Hippocampal formation (tissue), 2 donors: ENCODE measurements around the gene SELENOP.
"Not testable (repeated sequence)": the region's sequence is repeated elsewhere in the genome, so short reads cannot be mapped to it uniquely, and the experiment has no call there.

ENCODE experiments used
- DNase-seq, 2 donors: peaks; one replicate each; lab custom pipeline; 2025; lab: John Stamatoyannopoulos, UW

SELENOP gene

DNA sequence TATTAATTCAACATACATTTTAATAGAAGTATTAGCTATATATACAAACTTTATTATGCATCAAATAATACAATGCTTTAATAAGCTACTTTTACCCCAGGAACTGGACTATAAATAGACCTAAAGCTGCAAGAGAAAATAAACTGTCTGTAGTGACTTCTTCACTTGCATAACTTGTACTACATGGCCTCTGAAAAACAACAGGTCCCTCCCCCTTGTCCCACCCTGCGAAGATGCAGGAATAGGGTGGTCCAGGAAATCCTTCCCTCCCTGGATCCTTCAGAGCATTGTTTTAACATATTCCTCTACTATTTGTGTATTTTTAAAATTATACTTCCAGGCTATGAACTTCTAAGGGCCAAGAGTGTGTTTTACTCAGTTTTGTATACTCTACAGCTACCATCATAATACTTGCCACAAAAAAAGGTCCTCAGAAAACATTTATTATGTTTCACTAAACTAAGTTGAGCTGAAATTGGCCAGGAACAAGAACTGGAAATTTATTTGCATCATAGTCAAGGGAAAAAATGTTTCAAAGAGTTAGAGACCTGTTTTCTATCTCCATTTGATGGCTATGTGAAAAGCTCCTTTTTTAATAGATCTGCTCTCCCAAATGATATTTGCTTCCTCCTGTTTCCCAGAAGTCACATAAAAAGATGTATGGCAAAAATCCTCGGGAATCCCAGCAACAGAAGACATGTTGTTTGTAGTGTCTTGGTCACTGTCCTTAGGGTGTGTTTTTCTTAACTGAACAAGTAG lies 15.2 kb upstream of the SELENOP start:
- DNase-seq, result no peak

DNA sequence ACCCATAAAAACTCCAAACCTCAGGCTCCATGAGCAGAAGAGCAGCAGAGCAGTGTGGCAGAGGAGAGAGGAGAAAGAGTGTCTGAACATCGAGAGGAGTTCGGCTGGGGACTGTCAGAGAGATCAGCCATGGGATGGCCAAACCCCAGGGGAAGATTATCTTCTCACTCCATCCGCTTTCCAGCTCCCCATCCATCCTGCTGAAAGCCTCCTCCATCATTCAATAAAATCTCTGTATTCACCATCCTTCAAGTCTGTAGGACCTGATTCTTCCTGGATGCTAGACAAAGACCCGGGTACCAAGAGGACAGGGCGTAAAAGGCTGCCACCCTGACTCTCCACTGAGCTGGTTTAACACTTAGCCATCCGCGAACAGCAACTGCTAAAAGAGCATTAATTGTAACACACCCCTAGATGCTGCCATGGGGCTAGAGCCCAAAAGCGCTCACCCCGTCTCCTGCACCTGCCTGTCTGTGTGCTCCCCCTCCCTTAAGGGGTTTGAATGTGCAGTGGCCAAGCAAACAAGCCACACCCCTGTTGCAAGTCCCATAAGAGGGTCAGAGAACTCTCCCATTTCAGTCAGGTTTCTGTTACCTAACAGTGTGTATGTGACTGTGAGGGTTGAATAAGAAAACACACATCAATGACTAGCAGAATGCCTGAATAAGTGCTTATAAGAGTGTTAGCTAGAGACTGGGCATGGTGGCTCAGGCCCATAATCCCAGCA lies 13.9 kb upstream of the SELENOP start:
- DNase-seq, result no peak

DNA sequence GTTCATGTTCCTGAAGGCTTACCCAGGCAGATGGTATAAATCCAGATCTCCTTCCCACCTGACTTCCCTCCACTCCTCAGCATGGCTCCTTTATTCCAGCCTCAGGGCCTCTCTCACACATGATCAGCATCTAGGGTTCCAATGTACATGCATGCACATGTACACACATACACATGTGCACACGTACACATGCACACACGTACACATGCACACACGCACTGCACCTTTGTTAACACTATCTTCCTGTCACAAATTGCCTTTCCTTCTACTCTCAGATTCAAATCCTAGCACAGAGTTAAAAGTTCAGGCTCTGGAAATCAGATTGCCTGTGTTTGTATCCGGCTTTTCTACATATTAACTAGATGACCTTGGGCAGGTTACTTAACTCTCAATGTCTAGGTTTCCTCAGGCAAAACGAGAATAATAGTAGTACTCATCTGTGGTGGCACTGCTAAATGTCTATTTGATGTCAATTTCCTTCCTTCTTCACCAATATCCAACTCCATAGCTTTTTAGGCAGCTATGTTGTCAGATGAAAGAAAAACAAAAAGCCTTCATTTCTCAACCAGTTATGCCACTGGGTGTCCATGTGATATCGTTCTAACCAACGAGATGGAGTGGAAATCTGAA lies 12.8 kb upstream of the SELENOP start:
- DNase-seq, result no peak

DNA sequence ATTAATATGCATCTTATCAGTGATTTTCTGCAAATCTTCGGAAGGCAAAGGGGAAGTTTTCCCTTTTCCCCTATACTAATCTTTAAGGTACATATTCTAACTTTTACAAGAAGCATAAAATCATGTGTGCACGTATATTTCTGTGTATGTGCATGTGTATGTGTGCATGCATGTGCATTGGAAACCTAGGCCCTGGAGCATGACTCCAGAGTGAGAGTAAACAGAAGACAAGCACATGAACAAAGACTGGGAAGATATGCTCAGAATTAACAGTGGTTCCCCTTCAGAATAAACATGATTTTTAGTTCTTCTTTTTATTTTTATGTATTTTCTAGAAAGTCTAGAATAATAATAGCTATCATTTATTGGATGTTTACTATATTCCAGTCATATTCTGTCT lies 10.9 kb upstream of the SELENOP start:
- DNase-seq, result no peak

DNA sequence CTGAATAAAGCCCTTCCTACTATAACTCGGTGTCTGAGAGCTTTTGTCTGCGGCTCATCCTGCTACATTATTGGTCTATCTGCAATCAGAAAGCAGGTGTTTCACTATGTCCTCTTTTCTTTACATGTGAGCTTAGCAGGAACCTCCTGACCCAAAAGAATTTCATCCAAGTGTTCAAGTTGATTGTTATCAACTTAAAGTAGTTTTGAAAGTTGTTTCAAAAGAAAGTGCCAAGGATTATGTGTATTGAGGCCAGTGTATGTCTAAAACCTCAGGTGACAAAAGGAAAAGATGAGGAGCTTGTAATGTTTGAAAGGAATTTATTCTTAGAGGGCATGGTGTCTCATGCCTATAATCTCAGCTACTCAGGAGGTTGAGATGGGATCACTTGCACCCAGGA lies 8.1 kb upstream of the SELENOP start:
- DNase-seq, result no peak

DNA sequence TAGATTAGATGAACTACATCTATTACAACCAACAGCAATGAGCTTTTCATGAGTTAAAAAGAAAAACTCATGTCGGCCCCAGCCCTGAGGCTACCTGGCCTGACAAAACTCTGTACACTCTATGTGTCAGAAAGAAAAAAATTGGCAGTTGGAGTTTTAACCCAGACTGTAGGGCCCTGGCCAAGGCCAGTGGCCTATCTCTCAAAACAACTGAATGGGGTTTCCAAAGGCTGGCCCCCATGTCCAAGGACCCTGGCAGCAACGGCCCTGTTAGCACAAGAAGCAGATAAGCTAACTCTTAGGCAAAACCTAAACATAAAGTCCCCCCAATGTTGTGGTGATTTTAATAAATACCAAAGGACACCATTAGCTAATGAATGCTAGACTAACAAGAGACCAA lies 4.9 kb upstream of the SELENOP start:
- DNase-seq, result not testable (repeated sequence)

DNA sequence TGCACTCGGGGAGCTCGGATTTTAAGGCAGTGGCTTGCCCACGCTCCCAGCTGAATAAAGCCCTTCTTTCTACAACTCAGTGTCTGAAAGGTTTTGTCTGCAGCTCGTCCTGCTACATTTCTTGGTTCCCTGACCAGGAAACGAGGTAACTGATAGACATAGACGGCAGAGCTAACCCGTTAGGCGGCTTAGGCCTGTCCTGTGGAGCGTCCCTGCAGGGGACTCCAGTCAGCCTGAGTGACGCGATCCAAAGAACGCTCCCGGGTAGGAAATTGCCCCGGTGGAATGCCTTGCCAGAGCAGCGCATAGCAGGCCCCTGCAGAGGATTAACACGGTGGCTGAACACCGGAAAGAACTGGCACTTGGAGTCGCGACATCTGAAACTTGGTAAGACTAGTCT lies 1.8 kb upstream of the SELENOP start:
- DNase-seq, result peak in 1 of 2 donors; percentile 61

DNA sequence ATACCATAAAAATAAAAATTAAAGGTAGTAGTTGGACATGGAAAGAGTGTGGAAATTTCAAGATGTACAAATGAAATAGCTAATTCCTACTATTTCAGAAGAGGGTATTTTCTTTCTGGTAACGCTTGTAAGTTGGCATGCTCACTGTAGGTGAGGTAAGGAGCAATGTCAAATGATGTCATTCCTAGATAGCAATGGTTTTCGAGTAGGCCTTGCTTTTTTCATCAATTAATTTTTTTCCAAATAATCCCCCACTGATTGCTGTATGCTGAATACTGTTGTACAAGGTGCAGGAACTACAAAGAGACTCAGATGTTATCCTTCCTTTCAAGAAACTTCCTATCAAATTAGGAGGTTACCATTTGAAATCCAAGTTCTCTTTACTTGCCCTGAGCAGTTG lies 928 bp upstream of the SELENOP start:
- DNase-seq, result no peak

DNA sequence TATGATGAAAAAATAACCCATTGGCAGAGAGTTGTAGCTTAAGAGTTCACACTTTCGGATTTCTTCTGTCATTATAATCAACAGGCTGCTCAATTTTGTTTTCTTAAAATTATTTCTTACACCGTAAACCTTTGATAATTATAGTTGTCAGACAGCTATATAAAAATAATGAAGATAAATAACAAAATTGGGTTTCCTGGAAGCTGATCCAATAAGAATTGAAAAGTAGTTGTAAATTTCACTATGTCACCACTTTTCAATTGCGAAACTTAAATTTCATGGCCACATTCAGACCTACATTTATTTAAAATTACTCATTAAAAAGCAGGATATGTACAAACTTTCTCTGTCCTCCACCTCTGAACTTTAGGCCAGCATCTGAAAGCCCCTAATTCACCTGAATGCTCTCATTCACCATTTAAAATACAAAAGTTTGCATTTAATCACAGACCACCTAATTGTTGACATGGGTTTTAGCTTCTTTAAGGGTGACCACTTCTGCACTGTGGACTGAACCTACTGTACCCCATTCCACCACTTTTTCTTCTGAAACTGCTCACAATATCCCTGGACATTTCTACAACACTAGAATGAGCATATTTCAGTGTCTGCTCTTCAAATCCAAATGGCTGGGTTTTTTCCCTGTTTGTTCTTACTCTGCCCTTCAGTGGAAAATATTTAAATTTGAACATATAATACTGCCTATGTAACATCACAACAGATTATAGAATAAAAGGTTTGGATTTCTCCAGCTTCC lies 680 bp downstream of the SELENOP start:
- DNase-seq, result no peak

DNA sequence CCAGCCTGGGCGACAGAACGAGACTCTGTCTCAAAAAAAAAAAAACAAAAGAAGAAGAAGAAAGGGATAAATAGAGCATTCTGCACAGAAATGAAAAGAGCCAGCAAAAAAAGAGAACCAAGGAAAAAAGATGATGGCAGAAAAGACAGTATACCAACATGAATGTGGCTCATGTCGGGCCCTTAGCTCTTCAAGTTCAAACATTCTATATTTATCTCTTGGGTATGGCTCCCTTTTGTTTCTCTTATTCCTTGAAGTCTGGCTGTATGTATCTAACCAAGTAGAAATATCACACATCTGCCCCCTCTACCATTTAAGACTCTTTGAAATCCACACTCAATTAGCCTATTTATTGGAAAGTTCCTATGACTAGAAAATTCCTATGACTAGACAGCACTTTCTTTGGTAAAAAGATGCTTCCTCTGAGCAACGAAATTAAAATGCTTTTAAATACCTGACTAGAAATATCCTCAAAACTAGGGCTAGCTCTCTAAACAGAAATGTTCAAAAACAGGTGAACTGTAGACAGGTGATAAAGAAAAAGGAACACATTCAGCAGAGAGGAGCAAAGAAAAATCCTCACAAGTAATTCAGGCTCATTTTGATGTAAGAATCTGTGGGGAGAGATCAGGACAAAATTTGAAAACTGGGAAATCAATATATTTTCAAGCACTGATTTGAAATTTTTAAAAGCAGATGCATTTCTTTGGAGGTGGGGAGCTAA lies 2.6 kb downstream of the SELENOP start:
- no peak for DNase-seq

DNA sequence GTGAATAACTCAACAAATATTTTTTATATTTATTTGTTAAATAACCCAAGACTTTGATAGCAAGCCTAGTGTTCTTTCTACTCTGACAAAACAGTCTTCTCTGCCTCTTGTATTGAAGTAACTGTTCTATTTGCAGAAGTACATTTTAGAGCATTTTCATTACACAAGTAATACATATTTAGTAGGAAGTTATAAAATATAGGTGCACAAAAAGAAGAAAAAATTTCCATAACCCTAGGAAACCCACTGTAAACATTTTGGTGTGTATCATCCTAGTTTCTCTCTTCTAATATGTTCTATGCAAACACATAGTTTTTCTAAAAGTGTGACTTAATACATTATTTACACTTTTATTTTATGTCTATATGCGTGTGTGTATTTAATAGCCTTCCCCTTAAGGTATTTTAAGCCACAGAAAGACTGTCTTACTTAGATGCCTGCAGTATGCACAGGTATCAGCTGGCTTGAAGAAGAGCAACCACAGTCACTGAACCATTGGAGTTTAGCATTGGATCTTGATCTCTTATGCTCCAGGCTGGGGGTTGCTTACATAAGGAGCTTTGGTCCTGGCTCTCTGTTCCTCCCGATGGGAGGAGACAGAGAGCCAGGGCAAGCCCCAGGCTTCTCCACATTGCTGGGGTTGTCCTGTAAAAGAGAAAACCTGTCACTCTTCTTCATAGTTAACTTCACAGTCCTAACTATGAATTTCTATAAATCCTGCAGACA lies 3.8 kb downstream of the SELENOP start:
- DNase-seq, result peak in 1 of 2 donors; percentile 50

DNA sequence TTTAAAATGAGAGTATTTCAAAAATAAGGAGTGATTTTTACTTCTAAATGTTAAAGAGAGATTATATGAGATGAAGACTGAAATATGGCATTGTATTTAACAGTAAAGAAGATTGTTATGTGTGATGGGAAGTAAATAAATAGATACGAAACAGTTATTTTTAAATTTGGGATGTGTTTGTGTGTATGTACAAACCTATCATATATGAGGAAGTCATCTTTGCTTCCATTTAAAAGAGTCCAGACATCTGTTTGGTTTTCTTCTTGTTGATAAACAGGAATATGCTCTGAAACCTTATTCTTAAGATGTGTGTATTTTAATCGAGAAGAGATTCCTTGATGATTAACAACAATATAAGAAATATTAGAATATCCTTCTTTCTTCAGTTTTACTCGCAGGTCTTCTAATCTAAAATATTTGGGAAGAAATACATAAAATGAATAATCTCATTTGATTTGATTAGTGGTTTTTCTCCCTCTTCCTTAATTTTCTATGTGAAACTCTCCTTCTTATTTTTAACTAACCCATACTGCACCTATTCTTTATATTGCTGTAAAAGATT lies 4.9 kb downstream of the SELENOP start:
- DNase-seq, result no peak

DNA sequence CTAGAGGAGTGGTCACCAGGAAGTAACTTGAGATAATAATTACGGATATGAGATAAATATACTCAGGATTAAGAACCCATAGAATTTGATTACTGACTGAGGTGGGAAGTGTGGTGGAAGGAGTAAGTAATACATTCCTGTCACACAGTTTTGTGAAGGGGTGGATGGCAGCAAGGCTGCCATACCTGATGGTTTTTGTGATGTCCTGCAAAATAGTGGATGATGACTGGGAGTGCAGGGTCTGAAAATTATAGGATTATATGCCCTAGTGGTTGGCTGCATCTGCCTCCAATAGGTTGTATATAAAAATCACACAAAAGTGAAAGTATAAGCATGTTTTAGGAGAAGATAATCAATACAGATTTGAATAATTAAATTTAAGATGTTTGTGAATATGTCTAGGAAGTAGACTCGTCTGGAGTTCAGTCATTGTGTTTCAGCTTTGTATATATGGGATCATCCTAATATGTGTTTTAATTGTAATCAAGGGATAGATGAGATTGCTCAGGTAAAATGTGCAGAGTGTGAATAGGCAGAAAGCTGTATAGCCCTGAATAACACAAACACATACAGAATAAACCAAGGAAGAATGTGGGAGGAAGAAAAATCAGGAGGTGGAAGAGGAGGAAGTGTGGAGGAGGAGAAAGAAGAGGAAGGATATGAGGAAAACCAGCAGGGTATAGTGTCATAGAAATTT lies 5.5 kb downstream of the SELENOP start:
- no peak for DNase-seq

DNA sequence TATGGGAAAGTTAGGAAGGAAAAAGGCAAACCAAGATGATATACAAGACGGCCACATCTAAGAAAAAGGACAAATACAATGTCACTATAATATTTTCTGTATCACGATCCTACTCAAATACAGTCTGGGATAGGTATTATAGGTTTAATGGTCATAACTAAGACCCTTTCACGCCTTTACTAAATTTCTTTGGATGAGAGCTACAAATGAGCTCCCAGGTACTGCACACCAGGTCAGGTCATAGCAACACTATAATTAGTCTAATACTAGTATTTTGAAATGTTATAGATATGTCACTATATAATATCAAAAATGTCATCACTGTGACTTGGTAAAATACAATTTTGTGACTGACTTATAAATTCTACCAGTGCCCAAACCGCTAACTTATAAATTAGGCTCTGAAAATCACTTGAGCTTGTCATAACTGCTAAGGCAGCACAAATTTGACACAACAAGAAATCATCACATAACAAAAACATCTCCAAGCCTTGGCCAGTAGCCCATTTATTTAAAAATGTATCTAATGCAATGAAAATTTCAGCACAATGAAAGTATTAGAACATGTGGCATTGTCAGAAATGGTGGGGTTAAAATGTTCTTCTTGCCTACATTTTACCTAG lies 6.9 kb downstream of the SELENOP start:
- DNase-seq, result no peak

DNA sequence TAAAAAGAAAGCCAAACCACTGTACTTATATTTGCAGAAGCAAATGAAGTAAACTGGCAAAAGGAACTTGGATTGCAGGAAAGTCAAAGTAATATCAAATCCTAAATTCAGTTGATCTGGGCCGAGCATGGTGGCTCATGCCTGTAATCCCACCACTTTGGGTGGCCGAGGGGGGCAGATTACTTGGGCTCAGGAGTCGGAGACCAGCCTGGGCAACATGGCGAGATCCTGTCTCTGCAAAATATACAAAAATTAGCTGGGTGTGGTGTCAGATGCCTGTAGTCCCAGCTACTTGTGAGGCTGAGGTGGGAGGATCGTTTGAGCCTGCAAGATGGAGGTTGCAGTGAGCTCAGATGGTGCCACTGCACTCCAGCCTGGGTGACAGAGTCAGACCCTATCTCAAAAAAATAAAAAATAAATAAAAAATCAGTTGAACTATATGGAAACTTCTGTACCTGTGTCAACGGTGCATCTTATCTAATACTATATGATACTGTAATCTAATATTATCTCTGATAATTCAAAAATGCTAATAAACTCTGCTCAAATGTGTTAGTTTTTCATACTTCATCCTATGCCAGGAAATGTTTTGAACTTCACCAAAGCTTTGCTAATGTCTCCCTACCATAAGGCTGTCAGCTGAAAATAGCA lies 10.1 kb downstream of the SELENOP start:
- no peak for DNase-seq

DNA sequence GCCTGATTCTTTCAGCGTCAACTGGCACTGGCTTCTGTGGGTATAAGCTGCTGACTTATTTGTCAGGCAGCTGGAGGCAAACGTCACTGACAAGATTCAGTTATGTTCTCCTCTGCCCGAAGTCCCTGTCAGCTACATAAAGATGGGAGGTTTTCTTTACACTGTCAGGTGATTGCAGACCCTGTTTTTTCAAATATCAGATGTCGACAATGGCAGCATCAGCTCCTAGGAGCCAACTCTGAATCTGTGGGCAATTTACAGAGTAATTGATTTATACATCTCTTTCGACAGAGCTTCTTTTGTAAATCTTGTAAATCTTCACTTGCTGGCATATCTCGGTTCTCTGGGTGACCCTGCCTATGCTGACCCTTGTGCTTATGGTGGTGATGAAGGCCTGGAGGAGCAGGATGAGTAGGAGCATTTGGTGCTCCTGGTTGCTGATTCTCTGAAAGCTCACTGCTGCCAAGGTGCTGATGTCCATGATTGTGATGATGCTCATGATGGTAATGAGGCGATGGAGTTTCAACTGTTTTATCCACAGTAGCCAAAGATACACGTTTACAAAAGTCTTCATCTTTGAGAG lies 10.9 kb downstream of the SELENOP start:
- no peak for DNase-seq

DNA sequence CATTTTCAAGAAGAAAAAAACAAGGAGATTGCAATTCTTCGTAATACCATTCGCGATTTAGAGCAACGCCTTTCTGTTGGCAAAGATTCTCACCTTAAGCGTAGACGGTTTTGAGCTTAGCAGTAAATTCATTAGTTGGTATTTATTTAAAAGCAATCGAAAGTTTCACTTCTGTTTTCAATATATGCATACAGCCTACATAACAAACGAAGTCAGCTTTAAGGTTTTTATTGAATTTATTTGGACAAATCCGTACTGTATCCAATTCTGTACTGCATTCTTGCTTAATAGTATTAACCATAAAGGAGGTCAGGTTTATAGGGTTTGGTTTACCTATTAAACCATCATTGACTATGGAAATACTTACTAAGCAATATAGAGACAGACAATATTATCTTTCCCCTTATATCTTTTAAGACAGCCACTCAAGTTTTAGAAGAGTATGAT lies 12.0 kb downstream of the SELENOP start:
- DNase-seq, result no peak

DNA sequence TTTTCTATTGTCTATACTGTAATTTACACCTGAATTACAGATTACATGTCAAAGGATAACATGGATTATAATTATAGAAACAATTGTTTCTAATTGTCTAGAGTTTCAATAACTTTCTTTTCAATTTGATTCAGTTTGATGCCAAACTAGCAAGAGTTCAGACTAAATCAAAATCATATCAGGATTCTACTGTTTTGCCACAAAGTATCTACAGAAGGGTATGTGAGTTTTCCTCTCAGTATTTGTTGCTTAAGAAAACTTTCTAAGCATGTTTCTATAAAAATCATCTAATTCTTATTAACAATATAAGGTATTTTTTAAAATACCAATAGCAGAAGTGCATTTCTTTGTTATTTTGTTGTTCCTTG lies 12.5 kb downstream of the SELENOP start:
- DNase-seq, result no peak
